OCI-LY1 (cell line): Measurements from ENCODE around the gene C13orf46.
"Not testable (repeated sequence)": the region's sequence is repeated elsewhere in the genome, so short reads cannot be mapped to it uniquely, and the experiment has no call there.

Experiments used
- EZH2 ChIP-seq: fragments of 200-600 bp; sonication (generic), shearing (Covaris generic); IDR thresholded peaks from 2 replicates; pipeline ENCODE4 v1.8.0; 2017; ENCODE audit warnings: borderline replicate concordance, mixed run types, mild to moderate bottlenecking, antibody characterized with exemption, low read length, moderate library complexity, mixed read lengths
- TF ChIP-seq, protein P1 (sequence below): fragments of 200-600 bp; sonication (generic), shearing (Covaris generic); IDR thresholded peaks from 2 replicates; pipeline ENCODE4 v1.5.1; 2017; ENCODE audit warnings: mild to moderate bottlenecking, antibody characterized with exemption, low read length, moderate library complexity, mixed read lengths

DNA sequence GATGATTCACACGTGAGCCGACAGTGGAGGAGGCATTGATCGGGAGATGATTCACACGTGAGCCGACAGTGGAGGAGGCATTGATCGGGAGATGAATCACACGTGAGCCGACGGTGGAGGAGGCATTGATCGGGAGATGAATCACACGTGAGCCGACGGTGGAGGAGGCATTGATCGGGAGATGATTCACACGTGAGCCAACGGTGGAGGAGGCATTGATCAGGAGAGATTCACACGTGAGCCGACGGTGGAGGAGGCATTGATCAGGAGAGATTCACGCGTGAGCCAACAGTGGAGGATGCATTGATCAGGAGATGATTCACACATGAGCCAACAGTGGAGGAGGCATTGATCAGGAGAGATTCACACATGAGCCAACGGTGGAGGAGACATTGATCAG, 60.0 kb downstream of the C13orf46 start:
- TF ChIP-seq, protein P1, sequence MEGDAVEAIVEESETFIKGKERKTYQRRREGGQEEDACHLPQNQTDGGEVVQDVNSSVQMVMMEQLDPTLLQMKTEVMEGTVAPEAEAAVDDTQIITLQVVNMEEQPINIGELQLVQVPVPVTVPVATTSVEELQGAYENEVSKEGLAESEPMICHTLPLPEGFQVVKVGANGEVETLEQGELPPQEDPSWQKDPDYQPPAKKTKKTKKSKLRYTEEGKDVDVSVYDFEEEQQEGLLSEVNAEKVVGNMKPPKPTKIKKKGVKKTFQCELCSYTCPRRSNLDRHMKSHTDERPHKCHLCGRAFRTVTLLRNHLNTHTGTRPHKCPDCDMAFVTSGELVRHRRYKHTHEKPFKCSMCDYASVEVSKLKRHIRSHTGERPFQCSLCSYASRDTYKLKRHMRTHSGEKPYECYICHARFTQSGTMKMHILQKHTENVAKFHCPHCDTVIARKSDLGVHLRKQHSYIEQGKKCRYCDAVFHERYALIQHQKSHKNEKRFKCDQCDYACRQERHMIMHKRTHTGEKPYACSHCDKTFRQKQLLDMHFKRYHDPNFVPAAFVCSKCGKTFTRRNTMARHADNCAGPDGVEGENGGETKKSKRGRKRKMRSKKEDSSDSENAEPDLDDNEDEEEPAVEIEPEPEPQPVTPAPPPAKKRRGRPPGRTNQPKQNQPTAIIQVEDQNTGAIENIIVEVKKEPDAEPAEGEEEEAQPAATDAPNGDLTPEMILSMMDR: not testable (repeated sequence)
- TF ChIP-seq EZH2: not testable (repeated sequence)
